Keratinocyte (primary cell): Measurements from ENCODE around the gene AQR.

Experiments
- CTCF ChIP-seq, 3 experiments: IDR thresholded peaks in 1 of 3; conservative IDR thresholded peaks in 1 of 3; optimal IDR thresholded peaks in 1 of 3; 2 replicates in 2 of 3; 3 replicates in 1 of 3; pipeline versions ENCODE3 to v1.5.1; 2011; ENCODE audit warnings: low read length in 3 of 3, mild to moderate bottlenecking in 3 of 3, moderate library complexity in 2 of 3, control low read depth in 1 of 3, inconsistent platforms in 1 of 3; ENCODE audit not compliant: insufficient read depth in 2 of 3; ENCODE audit errors: extremely low read depth in 1 of 3
- EZH2 ChIP-seq: IDR thresholded peaks from one replicate; pipeline ENCODE4 v1.6.1; 2012; ENCODE audit warnings: inconsistent platforms, mild to moderate bottlenecking, low read length, moderate library complexity

- TF ChIP-seq CTCF (optimal IDR thresholded peaks at IDR 0.05 in 1 of 3, IDR thresholded peaks at IDR 0.05 in 1 of 3, conservative IDR thresholded peaks at IDR 0.05 in 1 of 3; ENCODE audit: extremely low read depth in 1 of 3, insufficient read depth in 2 of 3, low read length in 3 of 3) = no peak
- TF ChIP-seq EZH2 = no peak
Measured at GRCh38 chr15:34886134-34886533, 83.4 kb downstream of the AQR start.
